Cardiac muscle cell (in vitro differentiated cells and primary cell): Measurements from ENCODE around the gene SCYL2. TPM values are rescaled to one million over a fixed set of nuclear protein-coding genes. Genes with fewer than 3 reads are reported as not detected.

Experiments
- DNase-seq, 2 donors: peaks; one replicate each; pipeline versions ENCODE4 v3.0.0 to v3.0.0-alpha.2; 2010 to 2017; ENCODE audit warnings: low read depth in 1 of 2, low spot score in 1 of 2
- H3K27ac ChIP-seq: fragments of 200-600 bp; sonication (generic); 2 replicates; pipeline ENCODE4 v1.5.1; 2016
- H3K27me3 ChIP-seq: fragments of 200-600 bp; sonication (generic); 2 replicates; pipeline ENCODE4 v1.6.0; 2016; ENCODE audit warnings: control low read depth
- H3K36me3 ChIP-seq: fragments of 200-600 bp; sonication (generic); 2 replicates; pipeline ENCODE4 v1.5.1; 2016; ENCODE audit warnings: control low read depth
- H3K4me1 ChIP-seq: fragments of 200-600 bp; sonication (generic); 2 replicates; pipeline ENCODE4 v1.8.1; 2017; ENCODE audit warnings: low read depth, mild to moderate bottlenecking, mixed run types
- H3K4me3 ChIP-seq: fragments of 200-600 bp; sonication (generic); 2 replicates; pipeline ENCODE4 v1.5.1; 2016; ENCODE audit warnings: mild to moderate bottlenecking
- H3K9me3 ChIP-seq: fragments of 200-600 bp; sonication (generic); 2 replicates; pipeline ENCODE4 v1.5.1; 2017; ENCODE audit warnings: low read depth, mild to moderate bottlenecking, control low read depth
- CTCF ChIP-seq: IDR thresholded peaks from 2 replicates; pipeline ENCODE4 v1.5.1; 2012; ENCODE audit warnings: low read depth, mild to moderate bottlenecking, low read length
- polyA plus RNA-seq: library from polyadenylated mRNA; unstranded; fragments of >200 nt; fragmentation: Nextera tagmentation; extraction: Ambion mirVana; gene quantifications from 2 replicates; pipeline ENCODE4 v1.2.1, GENCODE V29; 2016
- total RNA-seq: library from RNA; depleted of rRNA; stranded (reverse); fragments of >200 nt; gene quantifications from 2 replicates; pipeline ENCODE4 v1.2.3, GENCODE V29; 2016

The SCYL2 gene
- total and polyA plus RNA-seq, 2 experiments from 2014 or later = 26.7 to 60.7 TPM

DNA sequence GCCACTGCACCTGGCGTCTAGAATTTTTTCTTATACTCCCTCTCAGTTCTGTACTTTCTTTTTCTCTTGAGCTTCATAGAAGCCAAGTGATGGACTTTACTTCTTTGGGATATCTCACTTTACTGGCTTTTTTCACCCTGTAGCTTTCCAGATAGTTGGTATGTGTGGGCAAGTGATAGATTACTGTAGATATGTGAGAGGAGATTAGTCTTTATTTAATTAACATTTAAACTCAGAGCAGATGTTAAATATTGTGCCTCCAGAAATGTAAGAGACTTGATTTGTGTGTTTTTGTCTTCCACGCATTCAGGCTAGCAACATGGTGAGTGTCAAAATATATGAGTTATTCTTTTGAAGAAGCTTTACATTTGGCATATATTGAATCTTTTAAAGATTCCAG lies 50.4 kb downstream of the SCYL2 start:
- TF ChIP-seq CTCF = no peak
- H3K4me1 ChIP-seq = no peaks in the 10 kb centered on the region
- no peaks in the 10 kb centered on the region for H3K9me3 ChIP-seq
- no peak overlapping the region for H3K4me3 ChIP-seq
- H3K36me3 ChIP-seq = peaks cover 44% of the 10 kb centered on the region
- no peak overlapping the region for H3K27ac ChIP-seq
- H3K27me3 ChIP-seq = no peaks in the 10 kb centered on the region
- DNase-seq = no peak

DNA sequence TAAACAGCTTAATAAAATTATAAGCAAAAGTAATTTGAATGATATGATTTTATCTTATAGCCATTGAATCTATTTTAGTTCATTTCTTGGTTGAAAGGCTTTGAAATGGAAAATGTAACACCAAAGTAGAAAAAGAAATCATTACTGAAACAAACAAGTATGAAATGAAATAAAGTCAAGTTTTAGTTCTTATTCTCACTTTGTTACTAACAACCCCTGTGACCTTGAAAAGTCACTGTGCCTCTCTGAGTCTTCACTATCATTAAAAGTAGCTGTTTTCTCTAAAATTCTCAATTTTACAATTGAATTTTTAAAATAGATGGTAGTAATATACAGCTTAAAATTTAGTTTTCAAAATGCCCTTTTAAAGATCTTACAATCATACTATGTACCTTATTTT lies 57.5 kb downstream of the SCYL2 start:
- Histone ChIP-seq H3K9me3 (no peaks in the 10 kb centered on the region), H3K4me3 (no peak overlapping the region), H3K27ac (no peak overlapping the region), H3K4me1 (no peaks in the 10 kb centered on the region), H3K27me3 (no peaks in the 10 kb centered on the region), H3K36me3 (peaks cover 50% of the 10 kb centered on the region)
- no peak for DNase-seq
- TF ChIP-seq CTCF = no peak

DNA sequence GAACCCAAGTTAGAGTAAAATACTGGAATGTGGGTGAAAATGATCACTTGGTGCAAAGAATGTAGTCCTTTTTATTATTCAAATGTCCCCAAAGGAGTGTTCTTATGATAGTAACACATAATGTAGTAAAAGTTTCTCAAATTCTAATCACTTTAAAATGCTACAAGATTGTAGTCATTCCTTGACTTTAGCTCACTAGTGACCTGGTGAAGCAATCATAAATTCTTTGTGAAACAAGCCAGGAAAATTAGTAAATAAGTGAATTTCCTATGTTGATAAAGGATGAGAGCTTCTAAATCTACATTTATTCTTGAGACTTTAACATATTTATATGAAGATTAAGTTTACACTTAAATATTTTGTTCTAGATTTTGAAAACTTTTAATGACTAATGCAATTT lies 59.2 kb downstream of the SCYL2 start:
- Histone ChIP-seq H3K9me3 (no peaks in the 10 kb centered on the region), H3K27ac (no peak overlapping the region), H3K27me3 (no peaks in the 10 kb centered on the region), H3K4me3 (no peak overlapping the region), H3K4me1 (no peaks in the 10 kb centered on the region), H3K36me3 (peaks cover 54% of the 10 kb centered on the region)
- DNase-seq = peak in 1 of 2 donors; percentile 11
- no peak for TF ChIP-seq CTCF

GRCh38 chr12:100329800-100330199 lies 62.8 kb downstream of the SCYL2 start:
- no peak overlapping the region for H3K4me3 ChIP-seq
- no peaks in the 10 kb centered on the region for H3K9me3 ChIP-seq
- TF ChIP-seq CTCF = no peak
- no peak for DNase-seq
- no peaks in the 10 kb centered on the region for H3K27me3 ChIP-seq
- H3K4me1 ChIP-seq = no peaks in the 10 kb centered on the region
- H3K36me3 ChIP-seq = peaks cover 57% of the 10 kb centered on the region
- no peak overlapping the region for H3K27ac ChIP-seq

DNA sequence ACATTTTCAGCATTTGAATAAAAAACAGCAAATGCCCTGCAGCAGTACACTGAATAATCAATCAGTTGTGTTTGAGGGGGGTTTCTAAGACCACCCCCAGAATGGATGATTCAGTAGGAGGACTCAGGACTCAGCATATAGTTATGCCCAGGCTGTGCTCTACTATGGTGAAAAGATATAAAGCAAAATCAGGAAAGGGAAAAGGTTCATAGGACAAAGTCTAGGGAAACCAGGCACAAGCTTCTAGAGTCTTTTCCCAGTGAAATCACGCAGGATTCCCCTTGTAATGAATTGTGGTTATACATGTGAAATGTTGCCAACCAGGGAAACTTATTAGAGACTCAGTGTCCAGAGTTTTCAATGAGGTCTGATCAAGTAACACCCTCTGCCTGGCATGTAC lies 64.9 kb downstream of the SCYL2 start:
- H3K4me3 ChIP-seq = no peak overlapping the region
- peaks cover 57% of the 10 kb centered on the region for H3K36me3 ChIP-seq

More for the DNA sequence above, 64.9 kb downstream of the SCYL2 start:
- Histone ChIP-seq H3K27me3 (no peaks in the 10 kb centered on the region), H3K9me3 (no peaks in the 10 kb centered on the region), H3K27ac (no peak overlapping the region), H3K4me1 (no peaks in the 10 kb centered on the region)
- DNase-seq = no peak
- TF ChIP-seq CTCF = no peak
